ENCODE data around the gene VBP1.
"Not testable (repeated sequence)": the region's sequence is repeated elsewhere in the genome, so short reads cannot be mapped to it uniquely, and the experiment has no call there.

The VBP1 gene, protein sequence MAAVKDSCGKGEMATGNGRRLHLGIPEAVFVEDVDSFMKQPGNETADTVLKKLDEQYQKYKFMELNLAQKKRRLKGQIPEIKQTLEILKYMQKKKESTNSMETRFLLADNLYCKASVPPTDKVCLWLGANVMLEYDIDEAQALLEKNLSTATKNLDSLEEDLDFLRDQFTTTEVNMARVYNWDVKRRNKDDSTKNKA

DNA sequence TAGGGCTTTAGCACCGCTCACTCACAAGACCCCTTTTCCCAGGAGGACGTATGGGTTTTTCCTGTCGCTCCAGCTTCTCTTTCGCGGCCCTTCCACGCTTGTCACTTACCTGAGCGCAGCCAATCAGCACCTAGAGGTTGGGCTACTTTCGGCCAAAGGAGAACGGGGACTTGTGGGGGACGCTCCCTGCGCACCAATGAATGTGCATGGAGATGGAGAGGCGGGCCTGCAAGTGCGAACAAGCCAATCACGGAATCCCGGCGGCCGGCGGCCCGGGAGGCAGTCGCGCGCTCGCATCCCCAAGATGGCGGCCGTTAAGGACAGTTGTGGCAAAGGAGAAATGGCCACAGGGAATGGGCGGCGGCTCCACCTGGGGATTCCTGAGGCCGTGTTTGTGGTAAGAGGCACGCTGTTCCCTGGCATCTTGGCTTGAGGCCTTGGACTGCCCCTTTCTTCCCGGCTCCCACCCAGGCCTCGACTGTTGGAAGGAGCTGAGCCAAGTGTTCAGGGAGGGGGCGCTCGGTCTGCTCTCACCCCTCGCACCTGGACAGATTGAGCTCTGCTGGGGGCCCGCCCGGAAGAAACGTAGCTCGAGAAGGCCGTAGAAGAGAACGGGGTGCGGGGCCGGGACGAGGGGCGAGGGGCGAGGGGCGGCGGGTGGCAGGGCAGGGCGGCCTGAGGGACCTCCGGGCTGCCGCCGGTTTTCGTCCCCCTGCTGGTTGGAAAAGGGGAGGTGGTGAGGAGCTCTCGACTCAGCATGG is at the start of gene VBP1:
TSS of gene VBP1 (plus strand) at position 282 of the 761 bp plus-strand sequence. CDS start at position 305, 23 bp downstream.
- DNase-seq (ENCODE audit: low spot score), result peak; percentile 90

DNA sequence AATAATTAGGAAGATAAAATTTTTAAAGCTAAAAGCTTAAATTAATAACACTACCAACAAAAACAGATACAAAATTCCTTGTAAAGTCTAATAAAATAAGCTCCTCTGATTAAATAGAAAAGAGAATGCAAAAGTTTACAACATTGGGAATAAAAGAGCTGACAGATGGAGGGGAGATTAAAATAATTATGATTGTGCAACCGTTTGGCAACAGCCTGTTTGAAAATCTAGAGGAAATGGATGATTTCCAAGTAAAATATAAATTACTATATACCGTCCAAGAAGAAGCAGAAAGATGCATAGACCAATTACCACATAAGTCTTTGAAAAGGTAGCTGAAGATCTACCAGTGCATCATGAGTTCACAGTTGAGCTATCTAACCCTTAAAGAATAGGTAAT is 46.4 kb upstream of the VBP1 start:
- DNase-seq (ENCODE audit: low spot score), result no peak

DNA sequence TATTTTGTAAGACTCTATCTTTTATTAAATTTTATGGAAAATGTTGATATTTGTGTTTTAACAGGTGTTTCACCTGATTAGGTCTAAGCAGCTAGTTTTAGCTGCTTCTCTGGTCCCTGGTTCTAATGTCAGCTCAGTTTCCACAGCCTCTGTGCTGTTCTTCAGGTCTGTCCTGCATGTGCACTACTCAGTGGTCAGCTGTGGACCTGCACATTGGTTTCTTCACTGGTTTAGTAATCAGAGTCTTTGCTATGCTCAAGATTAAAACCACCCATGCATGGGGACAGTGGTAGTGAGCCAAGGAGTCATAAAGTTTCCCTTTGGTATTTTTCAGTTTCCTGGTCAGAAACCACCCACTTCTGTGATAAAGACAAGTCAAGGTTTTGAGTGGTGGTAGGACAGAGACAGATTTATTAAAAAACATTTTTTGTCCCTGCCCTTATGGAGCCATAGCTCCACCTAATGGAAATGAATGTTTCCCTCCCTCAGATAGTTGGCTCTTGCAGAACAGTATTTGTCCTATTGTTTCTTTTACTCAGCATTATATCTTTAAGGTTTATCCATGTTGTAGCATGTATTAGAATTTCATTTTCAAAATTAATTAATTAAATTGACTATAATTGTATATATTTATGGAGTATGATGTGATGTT is 36.8 kb upstream of the VBP1 start:
- DNase-seq (ENCODE audit: low spot score), result no peak

DNA sequence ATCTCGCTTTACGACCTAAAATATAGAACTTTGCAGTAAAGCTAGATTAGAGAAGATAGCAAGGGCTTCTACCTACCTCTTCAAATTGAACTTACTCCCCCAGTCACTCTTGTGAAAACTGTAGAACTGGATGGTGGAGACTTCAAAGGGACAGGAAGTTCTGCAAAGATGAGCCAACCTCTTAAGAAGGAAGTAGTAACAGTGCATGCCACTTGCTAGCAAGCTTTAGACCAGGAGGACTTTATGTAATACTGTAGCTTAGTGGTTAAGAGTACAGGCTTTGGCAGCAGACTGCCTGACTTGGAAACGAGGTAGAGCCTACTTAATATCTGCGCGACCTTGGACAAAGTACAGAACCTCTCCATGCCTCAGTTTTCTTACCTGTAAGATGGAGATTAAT is 27.5 kb upstream of the VBP1 start:
- peak; percentile 14 for DNase-seq (ENCODE audit: low spot score)

DNA sequence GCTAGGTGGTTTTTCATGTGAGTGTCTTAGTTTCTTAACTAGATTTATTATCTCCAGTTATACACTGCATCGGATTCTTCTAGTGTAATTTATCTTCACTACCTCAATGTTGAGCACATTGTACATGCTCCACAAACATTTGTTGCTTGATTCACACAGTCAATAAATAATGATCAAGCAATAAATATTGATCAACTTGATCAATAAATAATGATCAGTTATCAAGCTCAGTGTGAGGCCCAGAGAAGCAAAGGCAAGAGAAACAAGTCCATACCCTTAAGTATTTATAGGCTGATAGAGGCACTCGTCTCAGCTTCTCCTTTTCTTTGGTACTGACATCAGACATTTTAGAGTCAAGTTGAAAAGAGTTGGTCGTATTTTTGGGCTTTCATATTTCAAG is 5.1 kb upstream of the VBP1 start:
- DNase-seq (ENCODE audit: low spot score), result no peak

DNA sequence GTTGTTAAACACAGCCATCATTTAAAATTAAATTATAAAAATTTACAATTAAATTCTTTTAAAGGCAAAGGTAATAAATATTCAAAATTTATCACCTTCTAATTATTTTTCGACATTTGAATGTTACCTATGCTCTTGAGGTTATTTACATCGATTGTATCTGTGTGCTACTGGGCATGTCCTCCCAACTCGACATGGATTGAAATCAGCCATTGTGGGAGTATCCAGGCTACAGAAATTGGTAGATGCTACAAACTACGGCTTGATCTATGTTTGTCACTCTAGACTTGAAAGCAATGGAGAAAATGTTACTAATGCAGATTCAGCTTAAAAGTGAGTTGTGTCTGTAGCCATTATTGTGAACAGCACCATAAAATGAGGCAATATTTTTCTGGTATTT is 2.5 kb upstream of the VBP1 start:
- DNase-seq (ENCODE audit: low spot score), result no peak

DNA sequence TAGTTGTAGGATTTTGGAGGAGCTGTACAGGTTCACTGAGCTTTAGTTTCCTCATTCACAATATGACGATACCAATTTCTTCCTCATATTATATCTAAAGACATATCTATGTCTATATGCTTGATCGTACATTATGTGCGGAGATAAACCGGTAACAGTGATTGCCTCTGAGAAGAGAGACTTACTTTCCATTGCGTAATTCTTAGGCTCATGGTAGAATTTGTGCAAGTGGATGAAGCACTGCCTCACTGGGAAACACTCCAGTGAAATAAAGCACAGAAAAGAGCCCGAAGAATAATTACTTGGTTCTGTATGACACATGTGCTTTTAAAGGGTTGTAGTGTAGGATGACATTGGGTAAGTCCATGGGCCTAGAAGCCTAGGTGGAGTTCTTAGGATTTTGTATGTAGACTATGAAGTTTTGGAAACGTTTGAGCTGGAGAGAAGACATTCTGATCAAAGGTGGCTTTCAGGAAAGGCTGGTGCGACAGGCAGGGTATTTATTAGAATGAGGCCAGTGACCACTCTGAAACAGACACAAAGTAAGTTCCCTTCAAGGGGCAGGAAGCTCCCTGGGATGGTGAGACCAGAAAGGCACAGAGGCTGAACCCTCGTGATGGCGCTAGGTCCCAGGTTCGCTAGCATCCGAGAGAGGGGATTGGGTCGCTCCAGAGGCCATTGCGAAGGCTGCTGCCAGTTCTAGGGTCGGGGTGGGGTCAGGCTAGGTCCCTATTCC is 649 bp upstream of the VBP1 start:
- DNase-seq (ENCODE audit: low spot score), result no peak

DNA sequence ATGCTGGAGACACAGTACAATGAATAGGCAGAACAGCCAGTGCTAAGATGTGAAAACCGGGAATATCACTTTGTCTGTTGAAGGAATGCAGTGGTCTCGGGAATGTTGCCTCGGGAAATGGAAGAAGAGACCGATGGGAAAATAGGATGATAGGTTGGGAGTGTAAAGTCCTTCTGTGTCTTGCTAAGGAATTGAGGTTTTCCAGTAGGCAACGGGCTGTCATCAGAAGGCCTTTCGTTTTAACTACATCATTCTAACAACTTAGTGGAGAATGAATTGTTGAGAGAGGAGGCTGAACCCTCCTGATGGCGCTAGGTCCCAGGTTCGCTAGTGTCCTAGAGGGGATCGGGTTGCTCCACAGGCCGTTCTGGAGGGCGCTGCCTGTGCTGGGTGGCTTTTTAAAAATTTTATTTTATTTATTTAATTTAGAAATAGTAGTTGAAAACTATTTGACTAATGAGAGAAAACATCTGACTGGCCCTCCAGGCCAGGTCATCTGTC is 730 bp downstream of the VBP1 start:
- no peak for DNase-seq (ENCODE audit: low spot score)

DNA sequence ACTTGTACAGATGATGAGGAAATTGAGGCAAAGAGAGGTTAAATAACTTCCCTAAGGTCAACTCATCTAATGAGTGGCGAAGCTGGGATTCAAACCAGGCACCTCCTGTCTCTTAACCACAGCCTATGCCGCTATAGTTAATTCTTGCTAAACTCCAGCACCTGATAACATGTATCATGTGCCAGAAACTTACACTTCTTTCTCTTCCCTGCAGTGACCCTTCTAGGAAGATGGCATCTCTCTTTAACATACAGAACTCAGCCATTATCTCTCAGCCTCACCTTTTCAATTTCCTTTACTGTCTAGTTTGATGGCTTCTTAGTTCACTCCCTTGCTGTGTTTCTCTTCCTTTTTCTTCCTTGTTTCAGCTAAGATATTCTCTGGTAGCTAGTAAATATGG is 2.5 kb downstream of the VBP1 start:
- no peak for DNase-seq (ENCODE audit: low spot score)

DNA sequence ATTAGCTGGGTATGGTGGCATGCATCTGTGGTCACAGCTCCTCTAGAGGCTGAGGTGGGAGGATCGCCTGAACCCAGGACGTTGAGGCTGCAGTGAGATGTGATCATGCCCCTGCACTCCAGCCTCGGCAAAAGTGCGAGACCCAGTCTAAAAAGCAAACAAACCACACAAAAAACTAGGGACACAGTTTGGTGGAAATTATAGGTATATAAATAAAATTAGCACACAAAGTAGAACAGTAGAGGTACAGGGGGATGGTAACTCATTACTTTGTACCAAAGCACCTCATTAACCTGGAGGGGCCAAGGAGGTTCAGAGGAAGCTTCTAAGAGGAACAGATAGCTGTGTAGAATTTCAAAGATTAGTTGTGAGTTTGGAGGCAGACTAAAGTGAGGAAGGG is 5.1 kb downstream of the VBP1 start:
- no peak for DNase-seq (ENCODE audit: low spot score)

DNA sequence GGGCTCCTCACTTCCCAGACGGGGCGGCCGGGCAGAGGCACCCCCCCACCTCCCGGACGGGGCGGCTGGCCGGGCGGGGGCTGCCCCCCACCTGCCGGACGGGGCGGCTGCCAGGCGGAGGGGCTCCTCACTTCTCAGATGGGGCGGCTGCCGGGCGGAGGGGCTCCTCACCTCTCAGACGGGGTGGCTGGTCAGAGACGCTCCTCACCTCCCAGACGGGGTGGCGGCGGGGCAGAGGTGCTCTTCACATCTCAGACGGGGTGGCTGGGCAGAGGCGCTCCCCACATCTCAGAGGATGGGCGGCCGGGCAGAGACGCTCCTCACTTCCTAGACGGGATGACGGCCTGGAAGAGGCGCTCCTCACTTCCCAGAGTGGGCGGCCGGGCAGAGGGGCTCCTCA is 7.5 kb downstream of the VBP1 start:
- DNase-seq (ENCODE audit: low spot score), result not testable (repeated sequence)

DNA sequence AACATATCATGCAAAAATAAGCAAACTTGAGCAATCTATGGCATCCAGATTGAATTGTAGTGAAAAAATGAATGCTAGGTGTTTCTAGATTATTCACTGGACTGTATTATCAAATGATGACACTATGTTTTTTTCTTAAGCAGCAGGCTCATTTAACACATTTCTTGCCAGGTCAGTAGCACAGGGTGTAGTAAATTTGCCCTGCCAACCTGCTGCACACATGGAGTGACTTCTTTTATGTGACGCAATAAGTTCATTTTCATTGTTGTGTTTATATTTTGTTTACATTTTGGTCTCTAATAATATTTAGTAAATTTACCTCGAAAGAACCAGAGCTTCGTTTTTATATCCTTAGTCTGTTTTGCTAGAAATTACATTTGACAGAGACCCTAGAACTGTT is 9.5 kb downstream of the VBP1 start:
- no peak for DNase-seq (ENCODE audit: low spot score)

DNA sequence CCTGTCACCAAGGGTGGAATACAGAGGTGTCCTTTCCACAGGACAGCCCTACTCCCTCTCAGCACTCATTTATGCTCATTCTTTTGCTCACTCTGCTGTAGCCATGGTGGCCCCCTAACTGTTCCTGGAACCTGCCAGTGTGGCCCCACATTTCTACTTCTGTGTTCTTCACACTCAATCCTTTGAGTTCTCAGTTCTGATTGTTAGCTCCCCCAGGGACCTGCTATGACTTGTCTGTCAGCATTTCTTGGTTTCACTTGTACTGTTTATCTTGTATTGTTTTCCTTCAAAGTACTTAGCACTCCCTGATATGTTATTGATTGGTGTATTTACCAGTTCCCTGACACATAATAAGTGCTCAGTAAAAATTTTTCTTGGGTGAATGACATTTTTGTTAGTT is 14.9 kb downstream of the VBP1 start:
- DNase-seq (ENCODE audit: low spot score), result no peak

DNA sequence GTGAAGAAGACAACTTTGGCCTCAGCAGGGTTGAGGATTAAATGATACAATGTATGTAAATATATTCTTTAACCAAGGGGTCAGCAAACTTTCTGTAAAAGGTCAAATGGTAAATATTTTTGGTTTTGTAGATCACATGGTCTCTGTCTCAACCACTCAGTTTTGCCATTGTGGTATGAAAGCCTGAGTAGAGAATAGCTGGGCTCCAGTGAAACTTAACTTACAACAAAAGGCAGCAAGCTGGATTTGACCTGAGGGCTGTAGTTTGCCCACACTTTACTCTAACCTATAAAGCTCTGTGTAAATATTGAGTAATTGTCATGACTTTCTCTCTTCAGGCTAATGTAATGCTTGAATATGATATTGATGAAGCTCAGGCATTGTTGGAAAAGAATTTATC is 19.6 kb downstream of the VBP1 start:
- no peak for DNase-seq (ENCODE audit: low spot score)

DNA sequence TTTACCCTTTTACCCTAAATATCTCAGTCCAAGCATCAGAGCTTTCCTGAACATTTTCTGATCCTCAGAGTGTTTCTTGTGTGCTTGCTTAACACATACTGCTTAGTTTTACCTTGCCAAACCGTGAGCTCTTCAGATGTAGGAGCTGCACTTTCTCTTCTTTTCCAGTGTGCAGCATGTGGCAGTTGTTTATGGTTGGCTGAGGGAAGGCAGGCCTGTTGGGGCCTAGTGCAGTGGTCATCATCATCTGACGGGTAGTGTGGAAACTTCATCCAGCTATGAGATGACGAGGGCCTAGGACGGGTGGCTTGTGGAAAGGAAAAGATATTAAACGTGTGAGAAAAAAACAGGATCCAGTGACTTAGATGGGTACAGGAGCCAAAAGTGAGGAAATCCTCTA is 21.5 kb downstream of the VBP1 start:
- no peak for DNase-seq (ENCODE audit: low spot score)

DNA sequence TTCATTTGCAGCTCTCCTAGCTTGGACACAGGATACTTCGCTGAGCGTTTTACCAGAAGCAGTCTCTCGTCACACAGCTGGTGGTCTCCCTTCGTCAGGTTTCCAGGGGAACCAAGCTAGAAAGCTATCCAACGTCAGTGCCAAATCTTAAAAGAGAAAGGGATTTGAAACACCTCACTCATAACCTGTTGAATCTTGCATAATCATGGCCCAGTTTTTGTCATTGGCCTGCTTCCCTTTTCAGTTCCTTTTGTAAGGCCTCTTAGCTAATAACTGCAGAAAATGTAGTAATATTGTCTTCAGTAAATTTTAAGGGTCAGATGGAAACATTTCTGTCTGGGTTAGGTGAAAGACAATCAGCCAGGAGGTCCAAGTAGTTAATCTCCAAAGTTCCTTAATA is 26.0 kb downstream of the VBP1 start:
- DNase-seq (ENCODE audit: low spot score), result no peak

DNA sequence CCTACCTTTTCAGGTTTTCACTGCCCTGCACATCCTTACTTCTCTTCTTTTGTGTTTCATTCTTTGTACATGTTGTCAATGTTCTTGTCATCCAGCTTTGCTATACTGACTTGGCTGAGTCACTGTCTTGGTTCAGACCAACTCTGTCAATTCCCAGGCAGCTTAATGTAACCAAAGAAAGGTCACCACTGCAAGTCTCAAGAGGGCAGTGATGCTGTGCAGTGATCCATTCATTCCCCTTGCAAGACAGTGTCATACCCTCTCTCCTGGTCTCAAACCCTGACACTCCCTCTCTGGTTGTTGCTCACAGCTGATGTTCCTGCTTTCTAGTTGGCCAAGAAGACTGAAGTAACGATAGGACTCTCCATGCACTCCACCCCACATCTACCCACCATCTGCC is 30.5 kb downstream of the VBP1 start:
- DNase-seq (ENCODE audit: low spot score), result no peak

DNA sequence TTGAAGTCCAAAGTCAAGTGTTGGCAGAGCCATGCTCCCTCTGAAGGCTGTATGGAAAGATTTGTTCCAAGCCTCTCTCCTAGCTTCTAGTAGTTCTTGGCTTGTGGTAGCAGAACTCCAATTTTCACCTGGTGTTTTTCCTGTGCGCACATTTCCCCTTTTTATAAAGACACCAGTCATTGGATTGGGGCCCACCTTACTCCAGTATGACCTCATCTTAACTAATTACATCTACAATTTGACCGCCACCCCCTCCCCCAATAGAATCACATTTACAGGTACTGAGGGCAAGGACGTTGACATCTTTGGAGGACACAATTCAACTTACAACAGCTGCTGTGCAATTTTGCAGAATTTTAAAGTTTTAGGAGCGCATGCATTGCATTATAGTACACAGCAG is 31.2 kb downstream of the VBP1 start:
- DNase-seq (ENCODE audit: low spot score), result no peak

DNA sequence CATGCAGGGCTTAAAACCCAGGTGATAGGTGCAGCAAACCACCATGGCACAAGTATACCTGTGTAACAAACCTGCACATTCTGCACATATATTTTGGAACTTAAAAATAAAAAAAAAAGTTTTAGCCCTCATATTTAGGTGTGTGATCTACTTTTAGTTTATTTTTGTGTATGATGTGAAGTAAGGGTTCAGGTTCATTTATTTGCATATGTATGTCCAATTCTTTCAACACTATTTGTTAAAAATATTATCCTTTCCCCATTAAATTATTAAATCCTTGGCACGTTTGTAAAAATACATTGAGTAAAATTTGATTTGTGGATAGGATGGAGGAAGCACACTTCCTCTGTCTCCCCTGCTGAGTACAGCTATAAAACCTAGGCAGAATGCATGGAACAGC is 35.1 kb downstream of the VBP1 start:
- DNase-seq (ENCODE audit: low spot score), result no peak

DNA sequence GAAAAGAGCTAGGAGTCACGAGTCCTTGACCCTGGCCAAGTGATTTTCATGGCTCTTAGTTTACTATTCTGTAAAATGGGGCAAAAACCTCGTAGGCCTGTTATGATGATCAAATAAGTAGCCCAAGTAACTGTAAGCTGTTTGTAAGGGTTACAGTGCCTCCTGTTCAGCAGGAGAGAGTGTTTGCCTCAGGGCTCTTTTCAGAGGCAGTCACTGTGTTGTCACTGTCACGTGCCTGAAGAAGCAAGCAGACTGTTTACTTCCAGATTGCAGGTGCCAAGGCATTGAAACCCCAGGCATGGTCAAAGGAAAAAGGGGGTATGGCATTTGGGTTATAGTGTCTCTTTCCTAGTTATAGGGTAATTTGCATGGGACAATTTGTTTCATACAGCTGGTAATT is 43.5 kb downstream of the VBP1 start:
- no peak for DNase-seq (ENCODE audit: low spot score)

DNA sequence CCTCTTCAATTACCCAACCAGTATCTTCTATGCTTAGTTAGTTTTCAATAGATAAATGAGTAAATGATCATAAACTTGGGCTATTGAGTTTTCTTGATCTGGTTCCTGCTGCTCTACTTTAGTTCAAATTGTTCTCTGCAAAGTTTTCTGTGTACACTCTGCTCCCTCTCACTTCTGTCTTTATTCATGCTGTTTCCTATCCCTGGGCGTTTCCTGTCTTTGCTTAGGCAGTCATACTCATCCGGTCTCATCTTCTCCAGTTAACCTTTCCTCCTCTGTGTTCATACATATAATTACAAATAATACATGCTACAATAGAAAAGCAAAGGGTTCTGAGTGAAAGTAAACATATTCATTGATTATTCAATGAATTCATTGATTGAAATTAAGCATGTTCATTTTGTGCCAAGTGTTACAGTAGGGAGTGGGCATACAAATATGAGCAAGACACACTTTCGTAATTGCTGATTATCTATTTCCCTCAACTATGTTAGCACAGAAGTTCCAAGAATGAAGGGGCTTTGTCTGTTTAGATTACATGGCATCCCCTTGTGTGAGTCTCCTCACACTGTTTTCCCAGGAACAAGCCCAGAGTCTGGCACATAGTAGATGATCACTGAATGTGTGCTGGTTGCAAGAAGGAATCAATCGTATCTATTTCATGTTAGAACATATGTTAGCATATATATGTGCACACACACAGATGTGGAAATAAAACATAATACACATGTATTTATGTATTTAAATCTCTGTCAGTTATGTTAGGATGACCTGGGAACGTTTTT is 46.9 kb downstream of the VBP1 start:
- peak; percentile 28 for DNase-seq (ENCODE audit: low spot score)

Measured in activated CD4-positive, alpha-beta T cell treated with anti-CD3 and anti-CD28 coated beads, Interleukin-2, Interleukin-4, amounts not matched to agents 100 ng/mL and 50 ng/mL, durations not matched to agents 16 hours and 8 hours (primary cell).